Measurements from ENCODE around the gene AIPL1. TPM values are rescaled to one million over a fixed set of nuclear protein-coding genes. Genes with fewer than 3 reads are reported as not detected.
A peak's percentile ranks its signal among the peaks of the same experiment; 100 is the strongest.

The AIPL1 gene
- total and polyA plus RNA-seq, 4 donors: 0.25 TPM; not detected in 3

GRCh38 chr17:6455321-6455705 lies 20.4 kb upstream of the AIPL1 start:
- ATAC-seq (ENCODE audit: low FRiP score): no peak
- intact Hi-C loops (cut with DNase I): no loop called here
- no peaks in the 10 kb centered on the region for H3K27me3 ChIP-seq (ENCODE audit: control insufficient read depth in 1 of 2, insufficient read depth in 2 of 2, low read length in 1 of 2)
- no peak overlapping the region for H3K27ac ChIP-seq (ENCODE audit: low read depth in 1 of 2, low read length in 2 of 2)
- H3K9me3 ChIP-seq (ENCODE audit: control insufficient read depth, low read length): no peaks in the 10 kb centered on the region
- H3K4me1 ChIP-seq (ENCODE audit: control insufficient read depth in 1 of 2, insufficient read depth in 2 of 2, low read length in 2 of 2): no peaks in the 10 kb centered on the region
- WGBS, 2 donors: 0 to 1% methylated on average over 32 to 35 of the region's 35 CpGs
- H3K36me3 ChIP-seq (ENCODE audit: control insufficient read depth in 1 of 2, insufficient read depth in 2 of 2, low read length in 1 of 2): no peaks in the 10 kb centered on the region
- H3K4me3 ChIP-seq (ENCODE audit: low read length in 2 of 2): no peak overlapping the region
- peak; percentile 51 to 79 for DNase-seq

DNA sequence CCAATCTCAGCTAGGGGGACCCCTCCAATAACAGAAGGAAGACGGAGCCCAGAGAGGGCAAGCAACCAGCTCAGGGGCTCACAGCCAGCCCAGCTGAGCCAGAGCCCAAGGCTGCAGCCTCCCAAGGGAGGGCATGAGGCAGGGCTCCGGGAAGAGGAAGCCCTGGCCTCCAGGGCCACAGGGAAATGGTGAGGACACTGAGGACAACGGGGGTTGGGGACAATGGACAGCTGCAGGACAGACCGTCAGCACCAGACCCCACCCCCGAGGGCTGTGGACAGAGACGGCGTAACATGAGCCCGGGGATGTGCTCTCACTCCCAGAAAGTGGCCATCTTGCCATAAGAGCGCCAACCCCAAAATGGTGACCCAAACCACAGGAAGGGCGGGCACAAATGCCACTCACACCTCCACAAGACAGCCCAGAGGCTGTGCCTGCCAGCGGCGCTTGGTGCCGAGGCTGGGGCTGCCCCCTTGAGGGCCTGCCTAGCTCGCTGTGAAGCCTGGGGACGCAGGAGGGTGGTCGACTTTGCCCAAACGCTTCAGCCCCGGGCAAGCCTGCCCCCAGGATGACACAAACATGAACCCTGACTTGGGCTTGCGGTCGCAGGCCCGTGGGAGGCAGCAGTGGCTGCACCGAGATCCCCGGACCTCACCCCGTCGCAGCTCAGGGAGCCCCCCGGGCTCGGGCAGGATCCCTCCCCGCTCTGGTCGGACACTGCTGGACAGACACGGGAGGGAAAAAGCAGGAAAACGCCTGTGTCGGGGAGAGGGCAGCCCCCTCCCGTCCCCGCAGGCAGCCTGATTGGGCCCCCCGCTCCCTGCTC lies 19.8 kb upstream of the AIPL1 start:
- Histone ChIP-seq H3K27me3 (ENCODE audit: control insufficient read depth in 1 of 2, insufficient read depth in 2 of 2, low read length in 1 of 2) (no peaks in the 10 kb centered on the region), H3K27ac (ENCODE audit: low read depth in 1 of 2, low read length in 2 of 2) (no peak overlapping the region), H3K4me1 (ENCODE audit: control insufficient read depth in 1 of 2, insufficient read depth in 2 of 2, low read length in 2 of 2) (no peaks in the 10 kb centered on the region), H3K36me3 (ENCODE audit: control insufficient read depth in 1 of 2, insufficient read depth in 2 of 2, low read length in 1 of 2) (no peaks in the 10 kb centered on the region), H3K9me3 (ENCODE audit: control insufficient read depth, low read length) (no peaks in the 10 kb centered on the region), H3K4me3 (ENCODE audit: low read length in 2 of 2) (no peak overlapping the region)
- DNase-seq (peak in 1 of 2 donors; percentile 72), ATAC-seq (ENCODE audit: low FRiP score) (no peak)
- intact Hi-C loops (cut with DNase I): no loop called here
- WGBS, 2 donors: 26 to 27% methylated on average over 33 to 35 of the region's 35 CpGs

DNA sequence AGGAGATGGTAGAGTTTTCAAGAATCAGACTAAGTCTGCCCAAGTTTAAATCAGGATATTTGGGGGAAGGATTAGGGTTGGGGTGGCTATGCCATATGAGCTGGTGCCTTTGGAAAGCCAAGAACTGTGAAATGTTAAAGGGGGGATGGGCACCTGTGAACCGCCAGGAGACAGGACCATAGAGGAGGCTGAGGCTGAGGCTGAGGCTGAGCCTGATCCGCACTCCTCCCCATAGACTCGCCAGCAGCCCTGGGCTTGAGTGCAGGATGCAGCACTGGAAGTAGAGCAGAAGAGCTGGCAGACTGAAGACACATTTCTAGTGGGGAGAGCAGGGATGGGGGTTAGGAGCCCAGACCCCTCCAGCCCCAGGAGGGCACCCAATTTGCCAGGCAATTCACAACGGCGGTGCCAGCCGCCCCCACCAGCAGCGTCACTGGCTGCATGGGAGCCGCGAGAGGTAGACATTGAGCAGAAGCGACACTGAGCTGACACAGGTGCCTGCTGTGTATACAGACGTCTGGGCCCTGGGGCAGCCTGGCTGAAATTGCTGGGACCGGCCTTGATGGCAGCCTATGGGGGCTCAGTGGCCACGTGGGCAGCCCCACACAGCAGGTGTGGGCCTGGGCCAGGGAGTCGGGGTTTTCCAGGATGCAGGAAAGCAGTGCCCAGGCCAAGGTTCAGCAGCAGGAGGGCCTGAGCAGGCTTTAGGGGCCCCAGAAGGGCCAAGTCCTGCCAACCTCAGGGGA lies 18.5 kb upstream of the AIPL1 start:
- H3K4me3 ChIP-seq (ENCODE audit: low read length in 2 of 2): no peak overlapping the region
- DNase-seq (peak in 1 of 2 donors; percentile 55), ATAC-seq (ENCODE audit: low FRiP score) (no peak)
- intact Hi-C loops (cut with DNase I): no loop called here
- 74 to 79% methylated on average over 14 of the region's 14 CpGs for WGBS, 2 donors
- H3K27me3 ChIP-seq (ENCODE audit: control insufficient read depth in 1 of 2, insufficient read depth in 2 of 2, low read length in 1 of 2): no peaks in the 10 kb centered on the region
- H3K27ac ChIP-seq (ENCODE audit: low read depth in 1 of 2, low read length in 2 of 2): no peak overlapping the region
- no peaks in the 10 kb centered on the region for H3K36me3 ChIP-seq (ENCODE audit: control insufficient read depth in 1 of 2, insufficient read depth in 2 of 2, low read length in 1 of 2)
- H3K4me1 ChIP-seq (ENCODE audit: control insufficient read depth in 1 of 2, insufficient read depth in 2 of 2, low read length in 2 of 2): no peaks in the 10 kb centered on the region
- H3K9me3 ChIP-seq (ENCODE audit: control insufficient read depth, low read length): no peaks in the 10 kb centered on the region

GRCh38 chr17:6452471-6453266 lies 17.7 kb upstream of the AIPL1 start:
- H3K36me3 ChIP-seq (ENCODE audit: control insufficient read depth in 1 of 2, insufficient read depth in 2 of 2, low read length in 1 of 2): no peaks in the 10 kb centered on the region
- intact Hi-C loops (cut with DNase I): no loop called here
- WGBS, 2 donors: 90 to 91% methylated on average over 10 of the region's 10 CpGs
- no peaks in the 10 kb centered on the region for H3K4me1 ChIP-seq (ENCODE audit: control insufficient read depth in 1 of 2, insufficient read depth in 2 of 2, low read length in 2 of 2)
- H3K27ac ChIP-seq (ENCODE audit: low read depth in 1 of 2, low read length in 2 of 2): no peak overlapping the region
- ATAC-seq (ENCODE audit: low FRiP score) (no peak), DNase-seq (no peak)
- no peaks in the 10 kb centered on the region for H3K27me3 ChIP-seq (ENCODE audit: control insufficient read depth in 1 of 2, insufficient read depth in 2 of 2, low read length in 1 of 2)
- no peak overlapping the region for H3K4me3 ChIP-seq (ENCODE audit: low read length in 2 of 2)
- no peaks in the 10 kb centered on the region for H3K9me3 ChIP-seq (ENCODE audit: control insufficient read depth, low read length)

DNA sequence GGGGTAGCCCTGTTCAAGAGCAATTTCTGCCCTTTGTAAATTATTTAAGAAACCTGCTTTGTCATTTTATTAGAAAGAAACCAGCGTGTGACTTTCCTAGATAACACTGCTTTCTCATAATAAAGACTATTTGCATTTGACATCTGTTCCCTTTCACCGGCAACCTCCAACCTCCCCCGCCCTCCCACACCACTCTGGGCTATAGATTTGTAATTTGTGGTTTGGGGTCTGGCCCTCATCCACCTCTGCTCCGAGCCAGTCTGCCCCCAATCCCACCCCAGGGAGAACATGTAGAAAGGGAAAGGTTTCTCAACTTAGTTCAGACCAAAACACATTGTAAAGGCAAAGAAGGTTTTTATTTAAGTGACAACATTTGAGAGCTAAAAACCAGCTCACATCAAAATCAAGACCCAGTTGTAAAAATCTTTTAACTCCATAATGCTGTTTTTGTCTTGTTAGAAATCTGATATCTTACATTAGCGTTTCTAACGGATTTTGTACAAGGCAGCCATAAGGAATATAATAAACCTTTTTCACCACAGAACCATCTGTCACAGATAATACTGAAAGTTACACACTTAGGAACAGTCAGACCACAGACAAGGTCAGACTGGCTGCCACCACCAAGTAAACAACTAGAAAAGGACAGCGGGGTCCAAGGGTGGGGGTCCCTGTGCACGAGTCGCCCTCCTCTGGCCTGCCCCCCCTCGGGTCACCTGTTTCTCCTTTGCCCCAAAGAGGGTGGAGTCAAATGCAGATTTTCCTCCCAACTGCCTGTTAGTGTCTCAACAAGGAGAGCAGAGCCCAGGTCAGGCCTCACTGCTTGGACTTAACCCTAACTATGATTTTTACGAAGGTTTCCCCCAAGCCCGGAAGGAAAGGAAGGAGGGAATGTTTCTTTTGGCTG lies 16.3 kb upstream of the AIPL1 start:
- no peak for ATAC-seq (ENCODE audit: low FRiP score)
- no peak overlapping the region for H3K27ac ChIP-seq (ENCODE audit: low read depth in 1 of 2, low read length in 2 of 2)
- no peaks in the 10 kb centered on the region for H3K9me3 ChIP-seq (ENCODE audit: control insufficient read depth, low read length)
- H3K4me3 ChIP-seq (ENCODE audit: low read length in 2 of 2): no peak overlapping the region
- DNase-seq: no peak
- H3K36me3 ChIP-seq (ENCODE audit: control insufficient read depth in 1 of 2, insufficient read depth in 2 of 2, low read length in 1 of 2): no peaks in the 10 kb centered on the region
- H3K4me1 ChIP-seq (ENCODE audit: control insufficient read depth in 1 of 2, insufficient read depth in 2 of 2, low read length in 2 of 2): no peaks in the 10 kb centered on the region
- H3K27me3 ChIP-seq (ENCODE audit: control insufficient read depth in 1 of 2, insufficient read depth in 2 of 2, low read length in 1 of 2): no peaks in the 10 kb centered on the region
- 60 to 63% methylated on average over 12 of the region's 12 CpGs for WGBS, 2 donors
- intact Hi-C loops (cut with DNase I): no loop called here

GRCh38 chr17:6449307-6449706 lies 14.4 kb upstream of the AIPL1 start:
- H3K36me3 ChIP-seq (ENCODE audit: control insufficient read depth in 1 of 2, insufficient read depth in 2 of 2, low read length in 1 of 2): no peaks in the 10 kb centered on the region
- 95 to 99% methylated on average over 6 of the region's 6 CpGs for WGBS, 2 donors
- intact Hi-C loops (cut with DNase I): no loop called here
- ATAC-seq (ENCODE audit: low FRiP score) (no peak), DNase-seq (peak in 1 of 2 donors; percentile 40)
- no peaks in the 10 kb centered on the region for H3K27me3 ChIP-seq (ENCODE audit: control insufficient read depth in 1 of 2, insufficient read depth in 2 of 2, low read length in 1 of 2)
- no peak overlapping the region for H3K4me3 ChIP-seq (ENCODE audit: low read length in 2 of 2)
- H3K9me3 ChIP-seq (ENCODE audit: control insufficient read depth, low read length): no peaks in the 10 kb centered on the region
- H3K27ac ChIP-seq (ENCODE audit: low read depth in 1 of 2, low read length in 2 of 2): no peak overlapping the region
- no peaks in the 10 kb centered on the region for H3K4me1 ChIP-seq (ENCODE audit: control insufficient read depth in 1 of 2, insufficient read depth in 2 of 2, low read length in 2 of 2)

DNA sequence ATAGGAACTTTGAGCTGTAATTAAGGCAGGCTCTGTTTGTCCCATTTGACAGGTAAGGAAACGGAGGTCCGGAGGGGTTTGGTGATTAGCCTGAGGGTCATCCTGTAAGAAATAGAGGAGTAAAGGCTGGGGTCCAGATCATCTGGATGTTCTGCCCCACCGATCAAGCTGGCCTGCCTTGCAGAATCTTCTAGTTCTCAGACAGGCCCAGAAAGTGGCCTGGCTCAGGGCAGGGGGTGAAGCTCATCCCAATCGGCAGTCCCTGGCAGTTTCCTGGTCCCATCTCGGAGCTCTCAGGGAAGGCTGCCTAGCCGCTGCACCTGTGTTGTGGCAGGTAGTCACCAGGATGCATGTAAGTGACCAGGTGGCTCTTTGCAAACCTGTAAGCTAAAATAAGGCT lies 13.6 kb upstream of the AIPL1 start:
- no peak for ATAC-seq (ENCODE audit: low FRiP score)
- 94 to 98% methylated on average over 6 of the region's 6 CpGs for WGBS, 2 donors

DNA sequence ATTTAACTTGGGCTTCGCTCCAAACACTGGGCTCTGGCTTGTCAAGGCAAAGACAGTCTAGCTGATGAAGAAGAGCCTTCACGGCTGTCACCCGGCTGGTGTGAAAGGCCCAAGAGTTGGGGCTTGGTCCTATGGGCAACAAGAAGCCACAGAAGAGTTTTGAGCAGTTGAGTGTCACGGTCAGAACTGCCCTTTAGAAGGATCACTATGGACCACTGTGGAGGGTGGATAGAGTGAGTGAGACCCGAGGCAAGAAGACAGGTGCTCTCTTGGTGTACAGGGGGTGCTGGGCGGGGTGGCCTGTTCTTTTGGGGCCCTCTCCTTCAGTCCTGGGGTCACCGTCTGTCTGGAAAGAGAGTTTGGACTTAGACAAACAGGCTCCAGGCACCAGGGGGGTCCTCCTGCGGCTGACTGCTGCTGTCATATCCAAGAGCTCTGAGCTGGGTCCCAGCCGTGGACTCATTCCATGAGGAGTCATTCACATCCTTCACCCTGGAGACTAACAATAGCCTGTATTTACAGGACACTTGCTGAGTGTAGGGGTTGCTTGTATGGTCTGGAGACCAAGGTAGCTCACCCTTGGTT lies 11.7 kb upstream of the AIPL1 start:
- no peaks in the 10 kb centered on the region for H3K27me3 ChIP-seq (ENCODE audit: control insufficient read depth in 1 of 2, insufficient read depth in 2 of 2, low read length in 1 of 2)
- WGBS, 2 donors: 95 to 96% methylated on average over 9 of the region's 9 CpGs
- H3K36me3 ChIP-seq (ENCODE audit: control insufficient read depth in 1 of 2, insufficient read depth in 2 of 2, low read length in 1 of 2): no peaks in the 10 kb centered on the region
- ATAC-seq (ENCODE audit: low FRiP score): no peak
- no peaks in the 10 kb centered on the region for H3K4me1 ChIP-seq (ENCODE audit: control insufficient read depth in 1 of 2, insufficient read depth in 2 of 2, low read length in 2 of 2)
- intact Hi-C loops (cut with DNase I): no loop called here
- H3K4me3 ChIP-seq (ENCODE audit: low read length in 2 of 2): no peak overlapping the region
- DNase-seq: no peak
- no peak overlapping the region for H3K27ac ChIP-seq (ENCODE audit: low read depth in 1 of 2, low read length in 2 of 2)
- H3K9me3 ChIP-seq (ENCODE audit: control insufficient read depth, low read length): peaks cover 1% of the 10 kb centered on the region

More for the DNA sequence above, 13.6 kb upstream of the AIPL1 start:
- Histone ChIP-seq H3K36me3 (ENCODE audit: control insufficient read depth in 1 of 2, insufficient read depth in 2 of 2, low read length in 1 of 2) (no peaks in the 10 kb centered on the region), H3K27me3 (ENCODE audit: control insufficient read depth in 1 of 2, insufficient read depth in 2 of 2, low read length in 1 of 2) (no peaks in the 10 kb centered on the region), H3K9me3 (ENCODE audit: control insufficient read depth, low read length) (no peaks in the 10 kb centered on the region), H3K4me3 (ENCODE audit: low read length in 2 of 2) (no peak overlapping the region), H3K27ac (ENCODE audit: low read depth in 1 of 2, low read length in 2 of 2) (no peak overlapping the region), H3K4me1 (ENCODE audit: control insufficient read depth in 1 of 2, insufficient read depth in 2 of 2, low read length in 2 of 2) (no peaks in the 10 kb centered on the region)
- intact Hi-C loops (cut with DNase I): no loop called here
- DNase-seq: no peak

All from aorta (tissue), 5 donors.